GM18511 (cell line): ENCODE data around the gene NOC2L.
"Not testable (repeated sequence)": the region's sequence is repeated elsewhere in the genome, so short reads cannot be mapped to it uniquely, and the experiment has no call there.

Experiments used
- ATAC-seq: cut with Tn5 transposase; IDR thresholded peaks from one replicate; pipeline ENCODE4 v1.9.1; 2021; ENCODE audit warnings: mild to moderate bottlenecking, moderate library complexity; ENCODE audit not compliant: unreplicated experiment

The NOC2L gene

DNA sequence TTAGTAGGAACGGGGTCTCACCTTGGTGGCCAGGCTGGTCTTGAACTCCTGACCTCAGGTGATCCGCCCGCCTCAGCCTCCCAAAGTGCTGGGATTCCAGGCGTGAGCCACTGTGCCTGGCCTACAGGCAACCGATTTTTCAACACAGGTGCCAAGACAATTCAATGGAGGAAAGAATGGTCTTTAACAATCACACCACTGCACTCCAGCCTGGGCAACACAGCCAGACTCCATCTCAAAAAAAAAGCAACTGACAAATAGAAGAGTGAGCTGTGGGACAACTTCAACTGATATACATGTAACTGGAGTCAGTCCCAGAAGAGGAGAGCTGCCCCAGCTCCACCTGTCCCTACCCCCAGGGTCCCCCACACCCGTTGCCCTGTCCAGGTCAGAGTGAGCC is 35.5 kb upstream of the NOC2L start:
- not testable (repeated sequence) for ATAC-seq

DNA sequence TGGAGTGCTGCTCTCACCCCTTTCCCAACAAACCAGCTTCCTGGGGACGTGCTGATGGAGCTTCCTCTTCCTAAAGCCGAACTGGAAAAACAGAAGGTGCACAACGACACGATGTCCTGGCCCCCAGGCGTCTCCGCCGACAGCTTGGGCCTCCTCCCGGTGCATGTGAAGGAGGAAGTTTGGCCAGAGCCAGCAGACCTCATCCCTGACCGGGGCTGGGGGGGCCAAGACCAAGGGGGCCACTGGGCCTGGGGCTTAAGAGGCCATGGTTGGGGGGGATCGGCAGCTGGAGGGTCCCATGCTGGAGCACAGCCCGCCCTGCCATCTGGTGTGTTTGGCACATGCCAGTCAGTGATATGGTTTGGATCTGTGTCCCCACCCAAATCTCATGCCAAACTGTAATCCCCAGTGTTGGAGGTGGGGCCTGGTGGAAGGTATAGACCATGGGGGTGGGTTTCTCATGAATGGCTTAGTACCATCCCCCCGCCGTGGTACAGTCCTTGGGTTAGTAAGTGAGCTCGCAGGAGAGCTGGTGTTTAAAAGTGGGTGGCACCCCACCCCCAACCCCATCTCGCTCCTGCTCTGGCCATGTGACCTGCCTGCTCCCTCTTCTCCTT is 34.4 kb upstream of the NOC2L start:
- ATAC-seq, result no peak

DNA sequence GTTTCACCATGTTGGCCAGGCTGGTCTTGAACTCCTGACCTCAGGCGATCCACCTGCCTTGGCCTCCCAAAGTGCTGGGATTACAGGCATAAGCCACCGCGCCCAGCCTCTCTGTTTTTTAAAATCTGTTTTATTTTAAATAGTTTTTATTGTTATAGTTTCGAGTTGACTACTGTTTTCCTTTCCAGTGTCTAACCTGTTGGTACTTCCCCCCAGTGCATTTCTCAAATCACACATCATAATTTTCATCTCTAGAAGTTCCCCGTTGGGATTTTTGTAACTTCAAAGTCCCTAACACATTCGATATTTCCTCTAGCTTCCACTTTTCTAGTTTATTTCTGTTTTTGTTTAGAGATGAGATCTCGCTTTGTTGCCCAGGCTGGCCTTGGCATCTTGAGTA is 33.3 kb upstream of the NOC2L start:
- no peak for ATAC-seq

DNA sequence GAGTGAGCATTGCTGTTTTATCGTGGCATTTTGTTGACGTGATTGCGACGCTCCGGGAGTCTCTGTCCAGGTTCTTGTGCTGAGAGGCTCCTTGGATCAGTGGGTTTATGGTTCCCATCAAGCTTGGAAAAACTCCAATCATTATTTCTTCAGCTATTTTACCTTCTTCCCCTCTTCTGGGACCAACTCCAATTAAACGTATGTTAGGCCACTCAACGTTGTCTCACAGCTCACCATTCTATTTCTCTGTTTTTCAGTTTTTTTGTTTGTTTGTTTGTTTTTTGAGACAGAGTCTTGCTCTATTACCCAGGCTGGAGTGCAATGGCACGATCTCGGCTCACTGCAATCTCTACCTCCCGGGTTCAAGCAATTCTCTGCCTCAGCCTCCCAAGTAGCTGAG is 32.8 kb upstream of the NOC2L start:
- no peak for ATAC-seq

DNA sequence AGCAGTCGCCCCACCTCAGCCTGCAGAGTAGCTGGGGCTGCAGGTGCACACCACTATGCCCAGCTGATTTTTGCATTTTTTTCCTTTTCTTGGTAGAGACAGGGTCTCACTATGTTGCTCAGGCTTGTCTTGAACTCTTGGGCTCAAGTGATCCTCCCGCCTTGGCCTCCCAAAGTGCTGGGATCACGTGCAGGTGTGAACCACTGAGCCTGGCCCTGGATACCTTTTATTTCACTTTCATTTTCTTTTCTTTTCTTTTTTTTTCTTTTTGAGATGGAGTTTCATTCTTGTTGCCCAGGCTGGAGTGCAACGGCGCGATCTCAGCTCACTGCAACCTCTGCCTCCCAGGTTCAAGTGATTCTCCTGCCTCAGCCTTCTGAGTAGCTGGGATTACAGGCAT is 32.2 kb upstream of the NOC2L start:
- not testable (repeated sequence) for ATAC-seq

DNA sequence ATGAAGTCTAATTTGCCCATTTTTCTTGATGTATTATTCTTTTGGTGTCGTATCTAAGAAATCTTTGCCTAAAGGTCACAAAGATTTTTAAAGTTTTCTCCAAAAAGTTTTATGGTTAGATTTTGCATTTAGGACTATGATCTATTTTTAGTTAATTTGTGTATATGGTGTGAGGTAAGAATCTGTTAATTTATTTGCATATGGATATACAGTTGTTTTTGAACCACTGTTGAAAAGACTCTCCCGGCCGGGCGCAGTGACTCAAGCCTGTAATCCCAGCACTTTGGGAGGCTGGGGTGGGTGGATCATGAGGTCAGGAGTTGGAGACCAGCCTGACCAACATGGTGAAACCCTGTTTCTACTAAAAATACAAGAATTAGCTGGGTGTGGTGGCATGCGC is 29.0 kb upstream of the NOC2L start:
- ATAC-seq, result not testable (repeated sequence)

DNA sequence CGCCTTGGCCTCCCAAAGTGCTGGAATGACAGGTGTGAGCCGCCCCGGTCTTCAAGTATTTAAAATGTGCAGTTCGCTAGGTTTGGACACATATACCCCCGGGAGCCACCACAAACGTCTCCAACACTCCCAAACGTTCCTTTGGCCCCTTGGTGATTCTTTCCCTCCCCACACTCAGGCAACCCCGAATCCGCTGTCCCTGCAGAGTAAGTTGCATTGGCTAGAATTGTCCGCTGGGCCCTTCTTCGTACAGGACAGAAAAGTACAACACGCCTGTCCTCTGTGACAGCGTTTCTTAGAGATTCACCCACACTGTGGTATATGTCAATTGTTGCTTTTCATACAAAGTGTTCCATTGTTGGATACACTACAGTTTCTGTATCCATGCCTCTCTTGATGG is 26.1 kb upstream of the NOC2L start:
- ATAC-seq, result no peak

DNA sequence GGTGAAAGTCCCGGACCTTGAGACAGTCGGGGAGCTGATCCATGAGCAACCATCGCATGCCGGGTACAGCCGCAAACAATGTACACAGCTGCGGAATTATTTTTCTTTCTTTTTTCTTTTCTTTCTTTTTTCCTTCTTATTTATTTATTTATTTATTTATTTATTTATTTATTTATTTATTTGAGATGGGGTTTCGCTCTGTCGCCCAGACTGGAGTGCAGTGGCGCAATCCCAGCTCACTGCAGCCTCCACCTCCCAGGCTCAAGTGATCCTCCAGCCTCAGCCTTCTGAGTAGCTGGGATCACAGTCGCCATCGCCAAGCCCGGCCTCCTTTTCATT is 25.4 kb upstream of the NOC2L start:
- no peak for ATAC-seq

DNA sequence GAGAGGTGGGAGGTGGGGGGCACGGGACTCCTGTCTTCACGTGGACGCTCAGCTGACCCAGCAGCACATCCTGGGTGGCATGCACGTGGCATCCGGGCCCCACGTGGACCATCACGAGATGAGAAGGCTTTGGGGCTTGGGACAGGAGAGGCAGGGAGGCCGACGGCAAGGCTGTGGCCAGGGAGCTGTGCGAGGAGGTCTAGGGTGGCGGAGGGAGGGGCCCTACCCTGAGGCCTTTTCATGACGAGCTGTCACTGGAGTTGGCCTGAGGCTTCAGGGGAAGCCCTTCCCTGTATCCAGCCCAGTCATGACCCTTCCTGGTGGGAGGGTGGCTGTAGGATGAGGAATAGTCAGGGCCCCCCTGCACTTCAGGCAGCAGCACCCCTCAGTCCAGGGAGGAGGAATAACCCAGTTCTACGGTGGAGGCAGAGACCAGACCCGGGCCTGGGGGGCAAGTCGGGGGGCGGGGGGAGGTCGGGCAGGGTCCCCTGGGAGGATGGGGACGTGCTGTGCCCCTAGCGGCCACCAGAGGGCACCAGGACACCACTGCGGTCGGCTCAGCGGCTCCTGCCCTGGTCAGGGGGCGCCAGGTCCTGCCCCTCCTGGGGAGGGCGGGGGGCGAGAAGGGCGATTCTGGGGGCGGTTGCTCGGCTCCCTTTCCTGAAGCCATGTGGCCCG is 24.9 kb upstream of the NOC2L start:
- no peak for ATAC-seq

DNA sequence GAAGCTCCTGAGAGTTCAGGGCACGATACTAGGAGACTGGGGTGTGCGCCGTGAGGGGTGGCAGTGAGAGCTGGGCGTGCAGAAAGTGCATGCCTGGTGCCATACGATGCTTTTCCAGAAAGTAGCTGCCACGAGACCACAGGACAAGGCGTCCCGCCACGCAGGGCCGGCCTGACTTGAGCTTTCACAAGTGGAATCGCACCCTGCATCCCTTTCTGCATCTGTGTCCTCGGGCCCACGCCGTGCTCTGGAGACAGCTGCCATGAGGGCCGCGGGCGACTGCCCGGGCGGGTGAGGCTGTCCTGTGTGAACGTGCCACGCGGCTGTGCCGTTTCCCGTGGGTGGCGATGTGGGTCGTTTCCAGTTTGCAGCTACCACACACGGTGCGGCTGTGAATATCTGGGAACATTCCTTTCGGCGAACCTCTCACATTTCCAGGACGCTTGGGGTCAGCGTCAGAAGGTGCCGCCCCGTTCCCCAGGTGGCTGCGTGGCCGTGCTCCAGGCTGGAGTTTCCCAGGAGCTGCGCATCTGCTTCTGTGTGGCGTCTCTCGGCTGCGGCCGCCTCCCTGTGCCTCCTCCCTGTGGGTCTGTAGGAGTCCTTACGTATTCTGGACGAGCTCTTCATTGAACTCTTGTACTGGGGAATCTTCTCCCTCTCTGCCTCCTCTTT is 23.8 kb upstream of the NOC2L start:
- ATAC-seq, result no peak

DNA sequence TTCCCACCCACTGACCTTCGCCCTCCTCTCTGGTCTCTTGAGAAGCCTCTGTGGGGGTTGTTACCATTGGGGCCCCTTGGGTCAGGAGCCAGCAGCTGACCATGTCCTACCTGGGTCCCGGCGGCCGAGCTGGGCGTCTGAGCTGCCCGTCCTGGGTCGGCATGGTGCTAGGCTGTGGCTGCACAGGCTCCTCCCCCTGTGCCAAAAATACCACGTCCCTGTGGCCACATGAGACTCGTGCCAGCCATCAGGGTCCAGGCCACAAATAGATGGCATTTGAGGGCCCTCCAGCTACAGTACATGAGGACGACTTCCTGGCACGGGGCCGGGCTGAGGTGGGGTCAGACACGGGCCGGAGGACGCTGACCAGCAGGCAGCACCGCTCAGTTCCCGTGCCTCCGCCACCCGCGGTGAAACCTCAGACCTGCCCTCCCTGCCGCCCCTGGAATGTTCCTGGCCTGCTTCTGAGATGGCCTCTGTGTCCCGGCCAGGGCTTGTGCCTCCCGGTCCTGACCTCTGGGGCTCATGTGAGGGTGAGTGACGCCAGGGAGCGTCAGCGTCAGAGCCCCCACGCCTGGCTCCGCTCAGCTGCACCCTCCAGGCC is 23.0 kb upstream of the NOC2L start, which contains the start of gene PERM1:
Gene PERM1, minus strand, starts transcription at position 139 of the 604 bp plus-strand sequence. CDS start 1,064 bp downstream, outside the sequence.
- ATAC-seq, result no peak

DNA sequence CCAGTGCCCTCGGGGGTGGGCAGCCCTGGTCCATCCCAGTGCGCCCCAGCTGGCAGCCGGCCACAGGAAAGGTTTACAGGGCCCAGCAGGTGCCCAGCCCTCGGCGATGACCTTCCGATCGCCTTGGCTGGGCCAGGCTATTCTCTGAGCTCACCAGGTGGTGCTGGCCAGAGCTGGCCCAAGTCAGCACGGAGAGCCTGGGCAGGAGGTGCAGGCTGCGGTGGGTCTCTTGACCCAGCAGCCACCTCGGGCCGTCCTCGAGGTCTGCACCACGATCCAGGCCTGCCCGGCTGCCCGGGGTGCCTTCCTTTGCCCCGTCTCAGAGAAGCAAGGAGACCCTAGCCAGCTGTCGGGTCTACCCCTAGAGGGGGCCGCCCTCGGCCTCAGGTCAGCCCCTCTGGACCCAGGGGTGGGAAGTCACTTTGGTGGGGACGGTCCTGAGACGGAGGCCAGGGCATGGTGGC is 22.5 kb upstream of the NOC2L start:
- ATAC-seq, result no peak

DNA sequence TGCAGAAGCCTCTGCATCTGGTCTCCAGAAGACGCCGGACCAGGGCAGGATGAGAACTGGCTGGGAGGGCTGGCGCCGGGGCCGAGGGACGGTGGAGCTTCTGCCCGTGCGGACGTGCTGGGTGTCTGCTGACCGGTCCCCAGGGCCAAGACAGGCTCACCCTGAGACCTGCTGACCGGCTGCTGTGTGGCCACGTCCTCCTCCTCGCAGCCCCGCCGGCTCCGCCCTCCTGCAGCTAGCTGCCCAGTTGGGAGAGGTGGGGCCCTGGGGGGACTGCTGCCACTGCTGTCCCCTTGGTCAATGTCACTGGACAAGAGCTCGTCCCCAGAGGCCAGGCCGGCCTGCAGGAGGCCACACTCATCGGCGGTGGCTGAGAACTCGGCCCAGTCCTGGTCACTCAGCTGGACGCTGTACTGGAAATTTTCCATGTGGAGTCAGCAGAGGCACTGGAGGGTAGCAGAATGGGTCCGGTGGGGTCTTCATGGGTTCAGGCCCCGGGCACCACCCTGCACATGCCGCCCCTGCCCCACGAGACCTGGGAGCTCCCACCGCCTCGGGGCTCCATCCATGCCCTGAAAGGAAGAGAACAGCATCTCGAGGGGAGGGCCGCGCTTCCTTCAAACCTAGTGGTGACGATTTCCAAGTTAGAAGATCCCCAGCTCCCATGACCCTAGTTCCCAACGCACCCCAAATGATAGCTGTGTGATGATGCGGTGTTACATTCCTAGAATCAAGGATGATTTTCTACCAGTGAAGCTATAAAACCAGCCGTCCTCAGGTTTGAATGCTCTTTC is 21.7 kb upstream of the NOC2L start:
- no peak for ATAC-seq

DNA sequence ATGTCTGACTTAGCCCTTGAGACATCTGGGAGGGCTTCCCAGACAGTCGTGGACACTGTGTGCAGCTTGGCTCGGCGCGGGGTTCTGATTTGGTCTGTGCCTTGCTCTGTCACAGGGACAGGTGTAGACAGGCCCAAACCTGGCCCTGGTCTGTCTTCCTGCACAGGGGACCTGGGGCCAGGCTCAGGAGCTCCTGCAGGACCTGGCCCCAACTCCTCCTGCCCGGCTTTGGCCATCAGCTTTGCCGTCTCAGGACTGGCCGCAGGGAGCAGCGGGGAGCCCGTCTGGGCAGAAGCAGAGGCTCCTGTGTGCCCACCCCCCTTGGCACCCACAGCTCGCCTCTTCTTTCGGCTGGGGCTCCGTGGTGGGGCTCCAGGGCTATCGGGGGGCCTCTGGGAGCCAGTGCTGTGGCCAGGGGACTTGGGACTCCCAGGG is 21.1 kb upstream of the NOC2L start:
- no peak for ATAC-seq

DNA sequence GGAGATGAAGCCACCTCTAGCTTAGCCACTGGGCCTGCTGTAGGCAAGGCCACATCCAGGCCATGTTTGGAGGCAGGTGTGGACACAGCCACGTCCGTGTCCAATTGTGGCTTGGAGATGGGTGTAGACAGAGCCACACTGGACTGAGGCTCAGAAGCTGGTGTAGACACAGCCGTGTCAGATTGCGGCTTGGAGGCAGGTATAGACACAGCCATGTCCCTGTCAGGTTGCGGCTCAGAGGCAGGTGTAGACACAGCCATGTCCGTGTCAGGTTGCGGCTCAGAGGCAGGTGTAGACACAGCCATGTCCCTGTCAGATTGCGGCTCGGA is 20.7 kb upstream of the NOC2L start:
- ATAC-seq, result no peak

DNA sequence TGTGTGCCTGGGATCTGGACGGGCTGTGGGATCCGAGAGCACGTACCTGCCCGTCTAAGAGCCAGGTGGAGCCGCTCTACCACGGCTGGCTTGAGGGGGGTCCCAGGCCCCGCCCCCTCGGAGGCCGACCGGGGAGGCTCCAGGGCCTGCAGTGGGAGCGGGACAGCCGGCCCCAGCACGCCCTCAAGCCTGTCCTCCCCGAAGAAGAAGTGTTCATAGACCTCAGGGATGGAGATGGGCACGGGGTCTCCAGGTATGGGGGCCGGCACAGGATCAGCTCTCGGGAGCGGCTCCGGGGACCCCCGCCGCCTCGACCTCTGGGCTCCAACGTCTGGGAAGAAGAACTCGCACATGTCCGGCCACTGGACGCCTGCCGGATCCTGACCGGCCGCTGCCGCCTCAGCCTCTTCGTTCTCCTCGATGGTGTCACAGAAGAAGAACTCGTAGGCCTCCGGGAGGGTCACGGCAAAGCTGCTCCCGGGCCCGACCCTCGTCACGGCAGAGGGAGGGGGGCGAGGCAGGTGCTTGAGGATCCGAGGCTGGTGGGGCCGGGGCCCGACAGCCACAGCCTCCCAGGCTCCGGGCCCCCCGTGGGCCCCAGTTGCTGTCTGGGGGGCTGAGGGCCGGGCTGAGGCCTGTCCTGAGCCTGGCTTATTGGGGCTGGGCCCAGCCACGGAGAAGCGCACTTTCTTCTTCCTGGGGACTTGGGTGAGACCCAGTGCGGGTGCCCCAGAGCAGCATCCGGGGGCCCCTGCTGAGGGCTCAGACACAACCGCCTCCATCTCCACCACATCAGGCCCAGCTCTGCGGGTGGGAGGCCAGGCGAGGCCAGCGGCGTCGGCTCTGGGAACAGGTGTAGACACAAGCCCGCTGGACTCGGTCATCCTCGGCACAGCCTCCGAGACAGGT is 20.0 kb upstream of the NOC2L start:
- ATAC-seq, result no peak

DNA sequence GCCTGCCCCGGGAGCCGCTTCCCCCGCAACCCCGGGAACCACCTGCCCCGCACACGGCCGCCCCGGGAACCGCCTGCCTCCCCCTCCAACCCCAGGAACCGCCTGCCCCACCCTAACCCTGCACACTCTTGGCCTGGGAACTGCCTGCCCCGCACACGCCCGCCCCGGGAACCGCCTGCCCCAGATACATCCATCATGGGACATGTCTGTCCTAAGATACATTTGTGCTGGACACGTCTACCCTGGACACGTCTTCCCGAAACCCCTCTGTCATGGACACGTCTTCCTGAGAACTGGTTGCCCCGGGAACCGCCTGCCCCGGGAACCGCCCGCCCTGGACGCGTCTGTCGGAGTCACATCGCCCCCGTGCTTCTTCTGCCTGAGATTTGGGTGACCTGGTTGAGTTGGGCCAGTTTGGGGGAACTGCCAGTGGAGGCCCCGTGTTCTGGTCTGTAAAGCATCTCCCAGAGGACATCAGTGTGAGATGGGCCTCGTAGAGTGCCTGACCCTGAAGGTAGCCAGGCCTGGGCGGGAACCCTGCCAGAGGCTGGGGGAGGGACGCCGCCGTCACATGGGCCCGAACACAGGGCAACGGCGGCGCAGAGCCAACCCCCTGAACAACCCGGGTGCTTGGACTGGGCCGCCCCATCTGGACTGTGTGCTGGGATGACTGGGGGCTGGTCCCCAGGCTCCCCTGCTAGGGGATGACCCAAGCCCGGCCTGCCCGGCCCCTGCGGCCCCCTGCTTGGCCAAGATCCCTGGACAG is 19.2 kb upstream of the NOC2L start:
- no peak for ATAC-seq

DNA sequence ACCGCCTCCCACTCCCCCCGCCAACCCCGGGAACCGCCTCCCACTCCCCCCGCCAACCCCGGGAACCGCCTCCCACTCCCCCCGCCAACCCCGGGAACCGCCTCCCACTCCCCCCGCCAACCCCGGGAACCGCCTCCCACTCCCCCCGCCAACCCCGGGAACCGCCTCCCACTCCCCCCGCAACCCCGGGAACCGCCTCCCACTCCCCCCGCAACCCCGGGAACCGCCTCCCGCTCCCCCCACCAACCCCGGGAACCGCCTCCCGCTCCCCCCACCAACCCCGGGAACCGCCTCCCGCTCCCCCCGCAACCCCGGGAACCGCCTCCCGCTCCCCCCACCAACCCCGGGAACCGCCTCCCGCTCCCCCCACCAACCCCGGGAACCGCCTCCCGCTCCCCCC is 17.7 kb upstream of the NOC2L start:
- ATAC-seq, result not testable (repeated sequence)
